Immature natural killer cell (primary cell): ENCODE measurements around the gene SGF29. TPM values are rescaled to one million over a fixed set of nuclear protein-coding genes. Genes with fewer than 3 reads are reported as not detected.
A peak's percentile ranks its signal among the peaks of the same experiment; 100 is the strongest.
"Not testable (repeated sequence)": the region's sequence is repeated elsewhere in the genome, so short reads cannot be mapped to it uniquely, and the experiment has no call there.

Experiments
- DNase-seq, 3 donors: peaks; one replicate each; pipeline ENCODE4 v3.0.0; 2022; ENCODE audit warnings: mixed read lengths in 1 of 3
- H3K27ac Mint-ChIP-seq, 6 donors: one replicate each; pipeline ENCODE4 v1.8.0; 2020; ENCODE audit warnings: mixed read lengths in 6 of 6, mild to moderate bottlenecking in 5 of 6, inconsistent platforms in 4 of 6, moderate library complexity in 3 of 6
- H3K27me3 Mint-ChIP-seq, 3 donors: one replicate each; pipeline ENCODE4 v1.8.0; 2020 to 2021; ENCODE audit warnings: low read depth in 3 of 3, mild to moderate bottlenecking in 3 of 3, mixed read lengths in 3 of 3, moderate library complexity in 3 of 3, inconsistent platforms in 1 of 3
- H3K36me3 Mint-ChIP-seq, 3 donors: one replicate each; pipeline ENCODE4 v1.8.0; 2020; ENCODE audit warnings: mixed read lengths in 3 of 3, inconsistent platforms in 2 of 3, mild to moderate bottlenecking in 2 of 3
- H3K4me1 Mint-ChIP-seq, 2 donors: one replicate each; pipeline ENCODE4 v1.8.0; 2020; ENCODE audit warnings: inconsistent platforms in 2 of 2, mild to moderate bottlenecking in 2 of 2, mixed read lengths in 2 of 2, moderate library complexity in 1 of 2
- H3K4me3 Mint-ChIP-seq, 5 donors: one replicate each; pipeline ENCODE4 v1.8.0; 2020; ENCODE audit warnings: mild to moderate bottlenecking in 5 of 5, mixed read lengths in 5 of 5, inconsistent platforms in 3 of 5, moderate library complexity in 3 of 5
- H3K9me3 Mint-ChIP-seq, 6 donors: one replicate each; pipeline ENCODE4 v1.8.0; 2020; ENCODE audit warnings: mild to moderate bottlenecking in 6 of 6, mixed read lengths in 6 of 6, inconsistent platforms in 4 of 6, moderate library complexity in 3 of 6
- polyA plus RNA-seq, 3 donors: library from polyadenylated mRNA; unstranded; fragments of 300-500 nt; fragmentation: Illumina TruSeq; gene quantifications; one replicate each; pipeline ENCODE4 v1.2.3, GENCODE V29; 2021

SGF29 gene
- polyA plus RNA-seq, 3 donors from 2014 or later: 39.7 to 58.8 (median 40.8) TPM

- H3K27me3 Mint-ChIP-seq: peaks cover 0 to 8% (median 4%) of the 10 kb centered on the region in 3 donors
- no peaks in the 10 kb centered on the region for H3K9me3 Mint-ChIP-seq
- no peaks in the 10 kb centered on the region for H3K4me1 Mint-ChIP-seq
- no peak for DNase-seq
- H3K36me3 Mint-ChIP-seq: no peaks in the 10 kb centered on the region
- no peak overlapping the region for H3K4me3 Mint-ChIP-seq
- H3K27ac Mint-ChIP-seq: peak overlapping the region in 1 of 6 donors; percentile 12
These were observed 27.3 kb upstream of the SGF29 start for GRCh38 chr16:28526201-28527099.

DNA sequence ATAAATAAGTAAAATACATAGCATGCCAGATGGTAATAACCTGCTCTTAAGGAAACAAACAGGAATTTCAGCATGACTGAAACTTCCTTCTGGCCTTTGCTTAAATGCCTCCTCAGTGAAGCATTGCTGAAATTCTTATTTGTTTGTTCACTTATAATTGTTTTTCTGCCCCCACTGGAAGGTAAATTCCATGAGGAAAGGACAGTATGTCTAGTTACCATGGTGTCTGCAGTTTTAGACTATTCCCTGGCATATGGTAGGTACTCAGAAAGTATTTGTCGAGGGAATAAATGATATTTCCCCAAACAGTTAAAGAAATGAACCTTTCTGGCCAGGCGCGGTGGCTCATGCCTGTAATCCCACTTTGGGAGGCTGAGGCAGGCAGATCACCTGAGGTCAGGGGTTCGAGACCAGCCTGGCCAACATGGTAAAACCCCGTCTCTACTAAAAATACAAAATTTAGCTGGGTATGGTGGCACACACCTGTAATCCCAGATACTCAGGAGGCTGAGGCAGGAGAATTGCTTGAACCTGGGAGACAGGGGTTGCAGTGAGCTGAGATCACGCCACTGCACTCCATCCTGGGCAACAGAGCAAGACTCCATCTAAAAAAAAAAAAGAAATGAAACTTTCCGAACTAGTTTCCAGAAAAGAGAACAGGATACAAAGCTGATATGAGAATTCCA lies 26.5 kb upstream of the SGF29 start:
- not testable (repeated sequence) for H3K27me3 Mint-ChIP-seq, H3K9me3 Mint-ChIP-seq, H3K4me1 Mint-ChIP-seq, H3K27ac Mint-ChIP-seq, H3K4me3 Mint-ChIP-seq, DNase-seq, H3K36me3 Mint-ChIP-seq

DNA sequence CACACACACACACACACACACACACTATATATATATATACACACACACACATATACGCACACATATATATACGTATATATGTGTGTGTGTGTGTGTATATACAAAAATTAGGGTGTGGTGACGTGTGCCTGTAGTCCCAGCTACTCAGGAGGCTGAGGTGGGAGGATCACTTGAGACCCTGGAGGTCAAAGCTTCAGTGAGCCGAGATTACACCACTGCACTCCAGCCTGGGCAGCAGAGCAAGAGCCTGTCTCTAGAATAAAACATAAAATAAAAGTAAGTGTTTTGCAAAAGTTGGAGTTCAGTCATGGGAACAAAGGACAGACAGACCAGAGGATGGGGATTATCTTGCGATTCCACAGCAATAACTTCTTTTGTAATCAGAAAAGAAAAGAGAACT lies 25.7 kb upstream of the SGF29 start:
- Mint-ChIP-seq H3K27ac (no peak overlapping the region), H3K27me3 (peaks cover 0 to 7% (median 4%) of the 10 kb centered on the region in 3 donors), H3K4me1 (peaks cover 0 to 2% of the 10 kb centered on the region in 2 donors)

DNA sequence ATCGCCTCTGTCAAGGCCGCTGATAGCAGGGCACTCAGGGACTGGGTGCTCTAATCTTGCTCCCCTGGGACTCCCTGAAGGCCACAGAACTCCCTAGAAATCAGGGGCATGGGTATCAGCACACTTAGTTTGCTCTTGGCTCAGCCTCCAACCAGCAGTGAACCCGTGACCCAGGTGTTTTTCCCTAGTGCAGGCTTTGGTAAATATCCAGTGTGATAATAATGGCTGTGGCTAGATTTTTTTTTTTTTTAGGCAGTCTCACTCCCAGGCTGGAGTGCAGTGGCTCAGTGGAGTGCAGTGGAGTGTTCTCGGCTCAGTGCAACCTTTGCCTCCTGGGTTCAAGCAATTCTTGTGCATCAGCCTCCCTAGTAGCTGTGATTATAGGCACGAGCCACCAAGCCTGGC lies 25.3 kb upstream of the SGF29 start:
- Mint-ChIP-seq H3K36me3 (no peaks in the 10 kb centered on the region), H3K4me3 (no peak overlapping the region), H3K9me3 (no peaks in the 10 kb centered on the region), H3K27me3 (peaks cover 0 to 5% (median 4%) of the 10 kb centered on the region in 3 donors), H3K27ac (no peak overlapping the region), H3K4me1 (peaks cover 0 to 5% of the 10 kb centered on the region in 2 donors)
- DNase-seq: no peak

More for the DNA sequence above, 25.7 kb upstream of the SGF29 start:
- H3K4me3 Mint-ChIP-seq: no peak overlapping the region
- no peaks in the 10 kb centered on the region for H3K36me3 Mint-ChIP-seq
- no peak for DNase-seq
- H3K9me3 Mint-ChIP-seq: no peaks in the 10 kb centered on the region

- Mint-ChIP-seq H3K36me3 (peaks cover 0 to under 1% (median 0%) of the 10 kb centered on the region in 3 donors), H3K4me1 (peaks cover 2 to 8% of the 10 kb centered on the region in 2 donors), H3K27me3 (peaks cover 0 to 5% (median 4%) of the 10 kb centered on the region in 3 donors), H3K27ac (no peak overlapping the region), H3K4me3 (no peak overlapping the region), H3K9me3 (no peaks in the 10 kb centered on the region)
- DNase-seq: no peak
These were observed 24.6 kb upstream of the SGF29 start for GRCh38 chr16:28529124-28529523.

GRCh38 chr16:28531777-28532744 lies 21.7 kb upstream of the SGF29 start:
- Mint-ChIP-seq H3K4me1 (peaks cover 19 to 24% of the 10 kb centered on the region in 2 donors), H3K27me3 (peaks cover 0 to 1% (median 0%) of the 10 kb centered on the region in 3 donors), H3K9me3 (no peaks in the 10 kb centered on the region), H3K4me3 (no peak overlapping the region), H3K36me3 (peaks cover 0 to 7% (median 0%) of the 10 kb centered on the region in 3 donors), H3K27ac (peak overlapping the region in 2 of 6 donors; percentile 1 to 64)
- no peak for DNase-seq

DNA sequence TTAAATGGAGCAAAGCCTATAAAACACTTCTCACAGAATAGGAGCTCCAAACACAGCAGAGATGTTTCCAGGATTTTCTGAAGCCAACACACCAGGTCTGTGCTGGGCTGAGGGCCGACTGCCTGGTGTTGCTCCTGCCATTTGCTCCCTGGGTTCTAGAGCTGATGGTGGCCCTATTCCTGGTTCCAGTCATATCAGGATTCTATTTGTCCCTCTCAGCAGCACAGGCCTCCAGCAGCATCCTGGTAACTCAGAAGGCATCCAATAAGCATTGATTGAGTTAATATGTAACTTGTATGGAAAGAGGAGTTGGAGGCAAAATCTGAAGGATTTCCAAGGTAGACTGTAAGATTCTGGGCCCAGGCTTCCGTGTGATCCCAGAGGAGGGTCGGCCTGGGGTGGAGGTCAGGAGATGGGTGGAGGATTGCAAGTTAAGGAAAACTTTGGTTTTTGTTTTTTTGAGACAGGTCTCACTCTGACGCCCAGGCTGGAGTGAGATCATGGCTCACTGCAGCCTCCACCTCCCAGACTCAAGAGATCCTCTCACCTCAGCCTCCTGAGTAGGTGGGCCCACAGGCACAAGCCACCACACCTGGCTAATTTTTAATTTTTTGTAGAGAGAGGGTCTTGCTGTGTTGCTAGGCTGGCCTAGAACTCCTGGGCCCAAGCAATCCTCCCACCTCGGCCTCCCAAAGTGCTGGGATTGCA lies 20.6 kb upstream of the SGF29 start:
- H3K27me3 Mint-ChIP-seq: peaks cover 0 to 4% (median 2%) of the 10 kb centered on the region in 3 donors
- peaks cover 0 to 7% (median 0%) of the 10 kb centered on the region in 3 donors for H3K36me3 Mint-ChIP-seq
- no peak for DNase-seq
- peak overlapping the region in 1 of 6 donors; percentile 75 for H3K27ac Mint-ChIP-seq
- no peaks in the 10 kb centered on the region for H3K9me3 Mint-ChIP-seq
- H3K4me3 Mint-ChIP-seq: no peak overlapping the region
- peaks cover 19 to 24% of the 10 kb centered on the region in 2 donors for H3K4me1 Mint-ChIP-seq

- peaks cover 0 to 4% (median 2%) of the 10 kb centered on the region in 3 donors for H3K27me3 Mint-ChIP-seq
- H3K9me3 Mint-ChIP-seq: no peaks in the 10 kb centered on the region
- H3K4me3 Mint-ChIP-seq: peak overlapping the region; percentile 9 to 67 (median 58)
- peak overlapping the region; percentile 19 to 74 (median 48) for H3K27ac Mint-ChIP-seq
- H3K36me3 Mint-ChIP-seq: peaks cover 0 to 7% (median 0%) of the 10 kb centered on the region in 3 donors
- H3K4me1 Mint-ChIP-seq: peaks cover 19 to 24% of the 10 kb centered on the region in 2 donors
- peak in 2 of 3 donors; percentile 20 for DNase-seq
These were observed 19.0 kb upstream of the SGF29 start for GRCh38 chr16:28534542-28535373.

- no peak for DNase-seq
- H3K4me3 Mint-ChIP-seq: no peak overlapping the region
- H3K27me3 Mint-ChIP-seq: peaks cover 0 to 4% (median 2%) of the 10 kb centered on the region in 3 donors
- peak overlapping the region in 1 of 6 donors; percentile 46 for H3K27ac Mint-ChIP-seq
- H3K9me3 Mint-ChIP-seq: no peaks in the 10 kb centered on the region
- H3K4me1 Mint-ChIP-seq: peaks cover 19 to 23% of the 10 kb centered on the region in 2 donors
- H3K36me3 Mint-ChIP-seq: peaks cover 0 to 7% (median 0%) of the 10 kb centered on the region in 3 donors
These were observed 16.6 kb upstream of the SGF29 start for GRCh38 chr16:28537076-28537475.

DNA sequence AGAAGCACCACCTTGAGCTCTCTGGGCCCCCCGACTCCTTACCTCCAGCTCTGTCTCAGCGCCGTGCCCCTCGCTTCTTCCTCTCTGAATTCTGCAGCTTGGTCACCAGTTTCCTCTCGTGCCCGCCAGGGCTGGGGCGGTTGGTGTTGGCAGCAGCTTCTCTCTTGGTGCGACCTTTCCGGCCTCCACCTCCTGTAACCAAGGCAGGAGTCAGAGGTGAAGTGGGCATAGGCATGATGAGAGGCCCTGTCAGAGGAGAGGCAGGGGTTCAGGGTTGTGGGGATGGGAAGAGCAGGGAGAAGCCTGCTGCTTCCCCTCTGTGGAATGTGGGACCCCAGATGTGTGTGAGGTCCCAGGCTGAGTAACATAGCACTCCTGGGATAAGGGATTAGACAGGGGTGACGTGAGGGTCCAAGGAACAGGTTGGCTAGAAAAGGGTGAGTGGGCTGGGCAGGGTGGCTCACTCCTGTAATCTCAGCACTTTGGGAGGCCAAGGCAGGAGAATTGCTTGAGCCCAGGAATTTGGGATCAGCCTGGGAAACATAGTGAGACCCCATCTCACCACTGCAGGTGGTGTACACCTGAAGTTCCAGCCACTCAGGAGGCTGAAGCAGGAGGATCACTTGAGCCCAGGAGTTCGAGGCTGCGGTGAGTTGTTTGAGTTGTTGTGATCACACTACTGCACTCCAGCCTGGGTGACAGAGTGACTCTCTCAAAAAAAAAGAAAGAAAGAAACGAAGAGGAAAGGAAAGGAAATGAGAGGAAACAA lies 15.6 kb upstream of the SGF29 start:
- Mint-ChIP-seq H3K4me3 (no peak overlapping the region), H3K9me3 (no peaks in the 10 kb centered on the region), H3K4me1 (peaks cover 19 to 21% of the 10 kb centered on the region in 2 donors), H3K27ac (peak overlapping the region in 2 of 6 donors; percentile 13 to 72), H3K27me3 (peaks cover 0 to 4% (median 2%) of the 10 kb centered on the region in 3 donors), H3K36me3 (peaks cover 0 to 7% (median 0%) of the 10 kb centered on the region in 3 donors)
- no peak for DNase-seq

DNA sequence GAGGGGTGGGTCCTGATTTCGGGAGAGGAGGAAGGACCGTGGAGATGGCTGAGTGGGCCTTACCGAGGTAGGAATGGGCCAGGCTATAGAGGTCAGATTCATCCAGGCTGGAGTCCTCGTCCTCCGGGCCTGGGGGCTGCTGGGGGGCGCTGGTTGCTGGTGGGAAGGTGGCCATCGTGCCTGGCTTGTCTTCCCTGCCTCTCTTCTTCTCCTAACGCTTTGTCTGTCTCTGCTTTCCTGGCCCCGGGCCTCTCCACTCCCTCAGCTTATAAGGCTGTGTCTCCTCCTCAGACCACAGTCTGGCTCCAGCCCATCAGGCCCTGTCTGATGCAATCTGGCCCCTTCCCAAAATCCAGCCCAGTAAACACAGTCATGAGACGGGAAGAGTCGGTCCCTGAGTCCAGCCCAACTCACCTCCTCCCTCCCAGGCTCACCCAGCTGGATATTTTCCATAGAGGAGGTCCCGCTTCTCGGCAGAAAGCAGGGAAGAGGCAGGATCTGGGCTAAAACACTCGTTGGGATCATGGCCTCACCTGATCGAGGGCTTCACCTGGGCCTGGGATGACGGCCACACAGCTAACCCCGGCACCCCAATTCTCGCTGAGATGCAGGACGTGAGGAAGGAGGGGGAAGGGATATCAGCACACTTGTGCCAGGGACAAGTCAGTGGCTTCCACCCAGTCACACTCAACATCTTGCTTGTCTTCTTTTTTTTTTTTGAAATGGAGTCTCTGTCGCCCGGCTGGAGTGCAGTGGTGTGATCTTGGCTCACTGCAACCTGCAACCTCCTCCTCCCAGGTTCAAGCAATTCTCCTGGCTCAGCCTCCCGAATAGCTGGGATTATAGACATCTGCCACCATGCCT lies 14.8 kb upstream of the SGF29 start, which contains the start of gene NUPR1:
Gene NUPR1 (minus strand): TSS at position 242 of the 864 bp plus-strand sequence. CDS start 67 bp downstream, at position 175.
- H3K4me3 Mint-ChIP-seq: no peak within 1 kb of the TSS
- DNase-seq: no peak
- peaks cover 0 to 7% (median 0%) of the 10 kb centered on the region in 3 donors for H3K36me3 Mint-ChIP-seq
- peak within 1 kb of the TSS in 2 of 6 donors; percentile 13 to 72 for H3K27ac Mint-ChIP-seq
- H3K4me1 Mint-ChIP-seq: peaks cover 18 to 19% of the 10 kb centered on the region in 2 donors
- peaks cover 0 to 4% (median 2%) of the 10 kb centered on the region in 3 donors for H3K27me3 Mint-ChIP-seq
- no peaks in the 10 kb centered on the region for H3K9me3 Mint-ChIP-seq
